Hepatocyte (in vitro differentiated cells): Measurements from ENCODE around the gene PLA2G4C. TPM values are rescaled to one million over a fixed set of nuclear protein-coding genes. Genes with fewer than 3 reads are reported as not detected.

Experiments
- DNase-seq: peaks from one replicate; pipeline ENCODE4 v3.0.0-alpha.2; 2016; ENCODE audit warnings: low spot score
- H2AFZ ChIP-seq: fragments of 200-600 bp; sonication (generic); 2 replicates; pipeline ENCODE4 v1.6.0; 2016; ENCODE audit warnings: antibody characterized with exemption, mild to moderate bottlenecking
- H3K27ac ChIP-seq: fragments of 200-600 bp; sonication (generic); 2 replicates; pipeline ENCODE4 v1.5.1; 2016; ENCODE audit warnings: mild to moderate bottlenecking
- H3K27me3 ChIP-seq: fragments of 200-600 bp; sonication (generic); 2 replicates; pipeline ENCODE4 v1.6.1; 2016
- H3K36me3 ChIP-seq: fragments of 200-600 bp; sonication (generic); replicated peaks from 2 replicates; pipeline ENCODE4 v1.5.1; 2016; ENCODE audit warnings: low read depth; ENCODE audit not compliant: insufficient read depth
- H3K4me1 ChIP-seq: fragments of 200-600 bp; sonication (generic); 2 replicates; pipeline ENCODE4 v1.5.1; 2016; ENCODE audit warnings: mild to moderate bottlenecking, moderate library complexity; ENCODE audit not compliant: insufficient read depth
- H3K4me2 ChIP-seq: fragments of 200-600 bp; sonication (generic); 2 replicates; pipeline ENCODE4 v1.6.0; 2016
- H3K4me3 ChIP-seq: fragments of 200-600 bp; sonication (generic); 2 replicates; pipeline ENCODE4 v1.5.1; 2016; ENCODE audit warnings: mild to moderate bottlenecking
- H3K79me2 ChIP-seq: fragments of 200-600 bp; sonication (generic); 2 replicates; pipeline ENCODE4 v1.6.0; 2017; ENCODE audit warnings: mild to moderate bottlenecking
- H3K9me2 ChIP-seq: fragments of 200-600 bp; sonication (generic); replicated peaks from 2 replicates; pipeline ENCODE4 v1.6.0; 2017; ENCODE audit warnings: mild to moderate bottlenecking; ENCODE audit not compliant: insufficient read depth
- H3K9me3 ChIP-seq: fragments of 200-600 bp; sonication (generic); 2 replicates; pipeline ENCODE4 v1.5.1; 2016; ENCODE audit warnings: low read depth, mild to moderate bottlenecking
- H4K20me1 ChIP-seq: fragments of 200-600 bp; sonication (generic); 2 replicates; pipeline ENCODE4 v1.6.0; 2016; ENCODE audit warnings: mild to moderate bottlenecking; ENCODE audit not compliant: insufficient read depth, poor library complexity, severe bottlenecking
- CTCF ChIP-seq: fragments of 200-600 bp; sonication (generic); IDR thresholded peaks from 2 replicates; pipeline ENCODE4 v1.5.1; 2016; ENCODE audit warnings: antibody characterized with exemption, mild to moderate bottlenecking; ENCODE audit not compliant: poor library complexity
- EZH2 ChIP-seq: fragments of 200-600 bp; sonication (generic); IDR thresholded peaks from 2 replicates; pipeline ENCODE4 v1.6.1; 2016; ENCODE audit warnings: antibody characterized with exemption, mild to moderate bottlenecking, borderline replicate concordance
- EZH2phosphoT487 ChIP-seq: fragments of 200-600 bp; sonication (generic); IDR thresholded peaks from one replicate; pipeline ENCODE4 v1.6.1; 2018; ENCODE audit warnings: antibody characterized with exemption, mild to moderate bottlenecking, low read depth, moderate library complexity; ENCODE audit not compliant: unreplicated experiment, severe bottlenecking
- WGBS: methylation state at CpG from one replicate; pipeline ENCODE4 v1.1.6; 2016; ENCODE audit warnings: low lambda C conversion rate; ENCODE audit errors: missing lambda C conversion rate; 5-methylcytosine and 5-hydroxymethylcytosine counted together
- polyA plus RNA-seq: library from polyadenylated mRNA; unstranded; fragments of >200 nt; fragmentation: Nextera tagmentation; extraction: Ambion mirVana; gene quantifications from 2 replicates; pipeline ENCODE4 v1.2.1, GENCODE V29; 2016
- total RNA-seq: library from RNA; depleted of rRNA; stranded (reverse); fragments of >200 nt; gene quantifications from 2 replicates; pipeline ENCODE4 v1.2.3, GENCODE V29; 2014

The PLA2G4C gene
- total and polyA plus RNA-seq, 2 experiments from 2014 or later: 2.0 to 5.4 TPM

GRCh38 chr19:48121066-48121465, 10.4 kb upstream of the PLA2G4C start:
- 94% methylated on average over 14 of the region's 14 CpGs for WGBS
- DNase-seq: no peak
- no peak overlapping the region for H3K4me3 ChIP-seq
- H4K20me1 ChIP-seq: no peaks in the 10 kb centered on the region
- no peaks in the 10 kb centered on the region for H3K9me2 ChIP-seq
- no peak overlapping the region for H3K27ac ChIP-seq
- TF ChIP-seq CTCF (no peak), EZH2phosphoT487 (no peak), EZH2 (no peak)
- H2AFZ ChIP-seq: no peak overlapping the region
- H3K27me3 ChIP-seq: no peaks in the 10 kb centered on the region
- H3K4me1 ChIP-seq: peaks cover 5% of the 10 kb centered on the region
- H3K36me3 ChIP-seq: no peaks in the 10 kb centered on the region
- no peak overlapping the region for H3K4me2 ChIP-seq
- H3K79me2 ChIP-seq: no peaks in the 10 kb centered on the region
- no peaks in the 10 kb centered on the region for H3K9me3 ChIP-seq

- Histone ChIP-seq H3K4me1 (peaks cover 5% of the 10 kb centered on the region), H3K79me2 (no peaks in the 10 kb centered on the region), H4K20me1 (no peaks in the 10 kb centered on the region), H3K4me2 (no peak overlapping the region), H3K27ac (no peak overlapping the region), H3K9me3 (no peaks in the 10 kb centered on the region), H3K4me3 (no peak overlapping the region), H3K27me3 (no peaks in the 10 kb centered on the region), H3K9me2 (no peaks in the 10 kb centered on the region), H3K36me3 (no peaks in the 10 kb centered on the region), H2AFZ (no peak overlapping the region)
- no peak for DNase-seq
- no peak for TF ChIP-seq EZH2phosphoT487
- no peak for TF ChIP-seq CTCF
- no peak for TF ChIP-seq EZH2
- WGBS: 100% methylated on average over 2 of the region's 2 CpGs
Measured at GRCh38 chr19:48120505-48120904, 9.9 kb upstream of the PLA2G4C start.

- no peak for TF ChIP-seq CTCF
- TF ChIP-seq EZH2: no peak
- no peak for TF ChIP-seq EZH2phosphoT487
- no peaks in the 10 kb centered on the region for H3K9me3 ChIP-seq
- no peaks in the 10 kb centered on the region for H4K20me1 ChIP-seq
- no peaks in the 10 kb centered on the region for H3K36me3 ChIP-seq
- WGBS: 90% methylated on average over 11 of the region's 11 CpGs
- no peaks in the 10 kb centered on the region for H3K79me2 ChIP-seq
- no peak overlapping the region for H3K4me2 ChIP-seq
- DNase-seq: no peak
- no peaks in the 10 kb centered on the region for H3K4me1 ChIP-seq
- H3K9me2 ChIP-seq: no peaks in the 10 kb centered on the region
- no peak overlapping the region for H2AFZ ChIP-seq
- no peak overlapping the region for H3K4me3 ChIP-seq
- H3K27ac ChIP-seq: no peak overlapping the region
- no peaks in the 10 kb centered on the region for H3K27me3 ChIP-seq
Measured at GRCh38 chr19:48118131-48118517, 7.5 kb upstream of the PLA2G4C start.

GRCh38 chr19:48117515-48118130, 7.0 kb upstream of the PLA2G4C start:
- no peaks in the 10 kb centered on the region for H3K9me3 ChIP-seq
- 87% methylated on average over 12 of the region's 12 CpGs for WGBS
- no peak for DNase-seq
- H3K27ac ChIP-seq: no peak overlapping the region
- H3K4me2 ChIP-seq: no peak overlapping the region
- no peaks in the 10 kb centered on the region for H3K36me3 ChIP-seq
- no peaks in the 10 kb centered on the region for H4K20me1 ChIP-seq
- H3K79me2 ChIP-seq: no peaks in the 10 kb centered on the region
- H3K4me3 ChIP-seq: no peak overlapping the region
- H3K4me1 ChIP-seq: no peaks in the 10 kb centered on the region
- no peaks in the 10 kb centered on the region for H3K9me2 ChIP-seq
- H3K27me3 ChIP-seq: no peaks in the 10 kb centered on the region
- H2AFZ ChIP-seq: no peak overlapping the region
- TF ChIP-seq EZH2phosphoT487: no peak
- no peak for TF ChIP-seq CTCF
- no peak for TF ChIP-seq EZH2
